Astrocyte (in vitro differentiated cells and primary cell): ENCODE results near the gene GBP5.

ENCODE experiments used
- CTCF ChIP-seq: IDR thresholded peaks from 2 replicates; pipeline ENCODE4 v1.5.1; 2011; ENCODE audit warnings: low read depth, mild to moderate bottlenecking, inconsistent platforms, low read length, moderate library complexity; ENCODE audit not compliant: insufficient read depth
- EZH2 ChIP-seq: IDR thresholded peaks from 2 replicates; pipeline ENCODE4 v1.6.1; 2012; ENCODE audit warnings: mild to moderate bottlenecking, low read length, inconsistent platforms; ENCODE audit not compliant: insufficient read depth

GRCh38 chr1:89310976-89311375 is 38.3 kb upstream of the GBP5 start:
- TF ChIP-seq CTCF (no peak), EZH2 (no peak)
